ENCODE measurements around the gene CHST14.

Gene CHST14

DNA sequence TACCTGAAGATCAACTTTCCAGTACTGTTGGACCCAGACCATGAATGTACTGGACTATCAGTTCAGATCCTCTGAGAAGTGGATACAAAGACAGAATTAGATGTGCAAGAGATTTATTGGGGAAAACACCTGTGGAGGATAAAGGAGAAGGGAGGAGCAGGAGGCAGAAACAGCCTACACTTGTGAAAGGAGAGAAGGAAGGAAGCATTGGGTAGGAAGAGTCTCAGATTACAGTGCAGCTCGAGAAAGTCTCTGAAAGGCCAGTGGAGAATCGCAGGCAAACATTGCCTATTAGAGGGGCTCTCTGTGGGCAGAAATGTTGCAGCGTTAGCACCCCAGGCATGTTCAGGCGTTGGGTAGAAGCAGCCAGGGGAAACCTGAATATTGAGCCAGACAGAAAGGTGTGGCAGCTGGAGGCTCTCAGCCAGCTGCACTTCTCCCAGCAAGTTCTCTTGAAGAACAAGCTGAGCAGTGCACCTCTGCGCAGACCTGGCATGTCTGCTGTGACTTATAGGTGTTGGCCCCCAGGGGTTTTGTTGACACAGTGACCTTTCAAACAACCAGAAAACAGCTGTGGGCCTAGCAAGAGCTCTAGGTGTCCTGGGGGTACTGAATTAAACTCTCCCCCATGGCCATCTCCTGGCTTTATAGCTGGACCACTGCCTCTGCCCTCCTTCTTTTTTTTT, 7.0 kb downstream of the CHST14 start:
- no peak overlapping the region for H3K4me3 ChIP-seq (ENCODE audit: low read depth, low read length)
- DNase-seq (ENCODE audit: low read depth) = no peak
- TF ChIP-seq, protein P1, sequence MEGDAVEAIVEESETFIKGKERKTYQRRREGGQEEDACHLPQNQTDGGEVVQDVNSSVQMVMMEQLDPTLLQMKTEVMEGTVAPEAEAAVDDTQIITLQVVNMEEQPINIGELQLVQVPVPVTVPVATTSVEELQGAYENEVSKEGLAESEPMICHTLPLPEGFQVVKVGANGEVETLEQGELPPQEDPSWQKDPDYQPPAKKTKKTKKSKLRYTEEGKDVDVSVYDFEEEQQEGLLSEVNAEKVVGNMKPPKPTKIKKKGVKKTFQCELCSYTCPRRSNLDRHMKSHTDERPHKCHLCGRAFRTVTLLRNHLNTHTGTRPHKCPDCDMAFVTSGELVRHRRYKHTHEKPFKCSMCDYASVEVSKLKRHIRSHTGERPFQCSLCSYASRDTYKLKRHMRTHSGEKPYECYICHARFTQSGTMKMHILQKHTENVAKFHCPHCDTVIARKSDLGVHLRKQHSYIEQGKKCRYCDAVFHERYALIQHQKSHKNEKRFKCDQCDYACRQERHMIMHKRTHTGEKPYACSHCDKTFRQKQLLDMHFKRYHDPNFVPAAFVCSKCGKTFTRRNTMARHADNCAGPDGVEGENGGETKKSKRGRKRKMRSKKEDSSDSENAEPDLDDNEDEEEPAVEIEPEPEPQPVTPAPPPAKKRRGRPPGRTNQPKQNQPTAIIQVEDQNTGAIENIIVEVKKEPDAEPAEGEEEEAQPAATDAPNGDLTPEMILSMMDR (IDR thresholded peaks at IDR 0.05; ENCODE audit: control insufficient read depth, extremely low read depth, insufficient read depth) = no peak

DNA sequence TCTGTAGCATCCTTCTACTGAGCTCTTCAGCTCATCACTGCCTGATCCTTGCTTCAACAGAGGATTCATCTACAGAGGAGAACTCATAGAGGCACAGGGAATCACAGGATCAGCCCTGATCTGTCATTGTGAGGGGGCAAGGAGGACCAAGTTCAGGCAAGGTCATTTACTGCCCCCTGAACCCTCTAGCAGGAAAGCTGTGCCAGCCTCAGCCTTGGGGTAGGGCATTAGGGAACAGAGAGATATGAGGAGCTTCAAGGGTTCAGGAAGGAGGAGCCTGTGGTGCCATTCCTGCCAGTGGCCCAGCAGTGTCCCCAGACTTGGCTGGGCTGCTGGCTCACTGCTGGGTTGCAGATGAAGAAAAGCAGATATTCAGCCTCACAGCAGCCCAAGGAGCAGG, 8.2 kb downstream of the CHST14 start:
- no peak for DNase-seq (ENCODE audit: low read depth)
- TF ChIP-seq, protein P1 (IDR thresholded peaks at IDR 0.05; ENCODE audit: control insufficient read depth, extremely low read depth, insufficient read depth) = no peak
- H3K4me3 ChIP-seq (ENCODE audit: low read depth, low read length) = no peak overlapping the region

DNA sequence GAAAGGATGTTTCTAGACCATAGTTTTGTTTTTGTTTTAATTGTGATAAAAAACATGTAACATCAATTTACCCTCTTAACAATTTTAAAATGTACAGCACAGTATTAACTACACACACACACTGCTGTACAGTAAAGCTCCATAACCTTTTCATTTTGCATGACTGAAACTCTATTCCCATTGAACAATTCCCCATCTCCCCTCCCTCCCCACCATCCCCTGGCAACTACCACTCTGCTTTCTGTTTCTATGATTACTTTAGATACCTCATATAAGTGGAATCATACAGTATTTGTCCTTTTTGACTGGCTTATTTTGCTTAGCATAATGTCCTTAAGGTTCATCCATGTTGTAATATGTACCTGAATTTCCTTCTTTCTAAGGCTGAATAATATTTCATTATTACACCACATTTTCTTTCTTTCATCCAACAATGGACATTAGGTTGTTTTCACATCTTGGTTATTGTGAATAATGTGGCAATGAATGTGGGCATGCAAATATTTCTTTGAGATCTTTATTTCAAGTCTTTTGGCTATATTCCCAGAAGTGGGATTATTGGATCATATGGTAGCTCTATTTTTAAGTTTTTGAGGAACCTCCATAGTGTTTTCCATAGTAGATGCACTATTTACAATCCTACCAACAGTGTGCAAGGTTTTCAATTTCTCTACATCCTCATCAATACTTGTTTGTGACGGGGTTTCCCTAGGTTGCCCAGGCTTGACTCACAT, 10.7 kb downstream of the CHST14 start:
- TF ChIP-seq, protein P1 (IDR thresholded peaks at IDR 0.05; ENCODE audit: control insufficient read depth, extremely low read depth, insufficient read depth) = no peak
- H3K4me3 ChIP-seq (ENCODE audit: low read depth, low read length) = no peak overlapping the region
- no peak for DNase-seq (ENCODE audit: low read depth)

DNA sequence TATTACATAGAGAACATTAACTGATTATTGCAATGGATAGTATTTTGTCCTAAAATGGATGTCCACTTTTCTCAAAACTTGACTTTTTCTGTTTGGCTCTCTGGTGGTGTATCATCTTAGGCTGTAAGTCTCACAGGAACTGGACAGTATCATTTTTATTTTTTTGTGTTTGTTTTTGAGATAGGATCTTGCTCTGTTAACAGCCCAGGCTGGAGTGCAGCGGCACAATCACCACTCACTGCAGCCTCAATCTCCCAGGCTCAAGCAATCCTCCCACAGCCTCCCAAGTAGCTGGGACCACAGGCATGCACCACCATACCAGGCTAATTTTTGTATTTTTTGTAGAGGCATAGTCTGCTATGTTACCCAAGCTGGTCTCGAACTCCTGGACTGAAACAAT, 13.1 kb downstream of the CHST14 start:
- TF ChIP-seq, protein P1 (IDR thresholded peaks at IDR 0.05; ENCODE audit: control insufficient read depth, extremely low read depth, insufficient read depth) = no peak
- no peak overlapping the region for H3K4me3 ChIP-seq (ENCODE audit: low read depth, low read length)
- DNase-seq (ENCODE audit: low read depth) = no peak

DNA sequence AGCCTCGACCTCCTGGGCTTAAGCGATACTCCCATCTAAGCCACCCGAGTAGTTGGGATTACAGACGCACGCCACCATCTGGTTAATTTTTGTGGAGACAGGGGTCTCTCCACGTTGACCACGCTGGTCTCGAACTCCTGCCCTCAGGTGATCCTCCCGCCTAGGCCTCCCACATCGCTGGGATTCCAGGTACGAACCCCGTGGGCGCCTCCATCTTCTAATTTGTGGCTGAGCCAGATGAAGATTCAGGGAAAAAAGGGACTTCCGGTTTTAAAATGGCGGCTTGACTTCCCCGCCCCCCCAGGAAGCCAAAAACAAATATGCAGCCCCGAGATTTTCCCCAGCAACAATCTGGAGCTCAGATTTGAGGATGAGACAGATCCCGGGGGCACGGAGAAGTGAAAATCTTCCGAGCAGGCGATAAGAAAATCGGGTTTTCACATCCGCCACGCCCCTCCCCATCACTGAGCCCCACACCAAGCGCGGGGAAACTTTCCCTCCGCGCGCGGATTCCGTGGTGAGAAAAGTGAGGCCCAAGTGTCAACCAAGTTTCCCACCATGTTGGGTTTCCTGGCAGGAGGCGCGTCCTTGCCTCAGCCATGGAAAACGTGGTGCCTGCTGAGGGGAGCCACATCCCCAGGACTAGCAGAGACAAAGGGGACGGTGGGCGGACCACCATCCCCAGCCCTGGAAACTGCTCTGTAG, 15.4 kb downstream of the CHST14 start:
- TF ChIP-seq, protein P1 (IDR thresholded peaks at IDR 0.05; ENCODE audit: control insufficient read depth, extremely low read depth, insufficient read depth) = no peak
- H3K4me3 ChIP-seq (ENCODE audit: low read depth, low read length) = no peak overlapping the region
- DNase-seq (ENCODE audit: low read depth) = no peak

- TF ChIP-seq, protein P1 (IDR thresholded peaks at IDR 0.05; ENCODE audit: control insufficient read depth, extremely low read depth, insufficient read depth) = no peak
- H3K4me3 ChIP-seq (ENCODE audit: low read depth, low read length) = no peak overlapping the region
- DNase-seq (ENCODE audit: low read depth) = no peak
These were observed 17.3 kb downstream of the CHST14 start for GRCh38 chr15:40487816-40488682.
